HL-60 (cell line): ENCODE measurements around the gene PFDN4.
"Not testable (repeated sequence)": the region's sequence is repeated elsewhere in the genome, so short reads cannot be mapped to it uniquely, and the experiment has no call there.

ENCODE experiments used
- DNase-seq, 2 experiments: peaks; one replicate each; pipeline ENCODE4 v3.0.0-alpha.2; 2010 to 2020; ENCODE audit warnings: low read depth in 1 of 2, low spot score in 1 of 2
- H3K27ac ChIP-seq: fragments of 250-450 bp; sonication (Bioruptor Pico); replicated peaks from 2 replicates; pipeline ENCODE4 v1.5.1; 2020; ENCODE audit warnings: mild to moderate bottlenecking, moderate library complexity
- H3K27me3 ChIP-seq: fragments of 250-450 bp; sonication (Bioruptor Pico); 2 replicates; pipeline ENCODE4 v1.5.1; 2021; ENCODE audit warnings: mild to moderate bottlenecking, moderate library complexity; ENCODE audit not compliant: insufficient read depth, poor library complexity, severe bottlenecking
- H3K4me3 ChIP-seq: replicated peaks from 2 replicates; pipeline ENCODE4 v1.5.1; 2011; ENCODE audit warnings: mild to moderate bottlenecking, control low read depth, low read length; ENCODE audit not compliant: insufficient read depth
- GABPA ChIP-seq: IDR thresholded peaks from 2 replicates; pipeline ENCODE4 v1.6.1; 2012; ENCODE audit warnings: low read depth
- POLR2AphosphoS5 ChIP-seq: IDR thresholded peaks from 2 replicates; pipeline ENCODE4 v1.6.1; 2012; ENCODE audit warnings: low read depth
- SPI1 ChIP-seq: IDR thresholded peaks from 2 replicates; pipeline ENCODE4 v1.6.1; 2012; ENCODE audit warnings: low read depth, mild to moderate bottlenecking, borderline replicate concordance
- TF ChIP-seq, protein P1 (sequence below): IDR thresholded peaks from 2 replicates; pipeline ENCODE4 v1.6.1; 2012; ENCODE audit warnings: low read depth; ENCODE audit not compliant: insufficient replicate concordance
- TF ChIP-seq, protein P2 (sequence below): IDR thresholded peaks from one replicate; pipeline ENCODE4 v1.5.1; 2011; ENCODE audit warnings: low read length, control low read depth, inconsistent platforms; ENCODE audit not compliant: insufficient read depth

Gene PFDN4

DNA sequence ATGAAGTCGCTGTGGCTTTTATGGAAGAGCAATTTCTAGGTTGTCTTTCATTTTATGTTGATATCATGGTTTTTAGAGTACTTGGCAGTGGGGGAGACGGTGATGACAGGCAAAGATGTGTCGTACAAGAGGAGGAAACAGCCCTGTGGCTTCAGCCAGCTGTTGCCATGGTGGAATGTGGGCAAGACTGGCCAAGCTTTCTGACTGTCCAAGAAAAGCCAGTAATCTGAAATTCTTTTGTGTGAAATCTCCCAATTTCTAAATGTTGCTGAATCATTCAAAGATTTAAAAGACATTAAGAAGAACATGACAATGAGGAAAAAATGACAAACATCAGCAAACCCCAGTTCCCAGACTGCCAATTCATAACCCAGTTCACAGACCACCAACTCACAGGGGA lies 23.1 kb downstream of the PFDN4 start:
- no peak overlapping the region for H3K4me3 ChIP-seq
- TF ChIP-seq SPI1 (no peak), GABPA (no peak), POLR2AphosphoS5 (no peak)
- TF ChIP-seq, protein P1, sequence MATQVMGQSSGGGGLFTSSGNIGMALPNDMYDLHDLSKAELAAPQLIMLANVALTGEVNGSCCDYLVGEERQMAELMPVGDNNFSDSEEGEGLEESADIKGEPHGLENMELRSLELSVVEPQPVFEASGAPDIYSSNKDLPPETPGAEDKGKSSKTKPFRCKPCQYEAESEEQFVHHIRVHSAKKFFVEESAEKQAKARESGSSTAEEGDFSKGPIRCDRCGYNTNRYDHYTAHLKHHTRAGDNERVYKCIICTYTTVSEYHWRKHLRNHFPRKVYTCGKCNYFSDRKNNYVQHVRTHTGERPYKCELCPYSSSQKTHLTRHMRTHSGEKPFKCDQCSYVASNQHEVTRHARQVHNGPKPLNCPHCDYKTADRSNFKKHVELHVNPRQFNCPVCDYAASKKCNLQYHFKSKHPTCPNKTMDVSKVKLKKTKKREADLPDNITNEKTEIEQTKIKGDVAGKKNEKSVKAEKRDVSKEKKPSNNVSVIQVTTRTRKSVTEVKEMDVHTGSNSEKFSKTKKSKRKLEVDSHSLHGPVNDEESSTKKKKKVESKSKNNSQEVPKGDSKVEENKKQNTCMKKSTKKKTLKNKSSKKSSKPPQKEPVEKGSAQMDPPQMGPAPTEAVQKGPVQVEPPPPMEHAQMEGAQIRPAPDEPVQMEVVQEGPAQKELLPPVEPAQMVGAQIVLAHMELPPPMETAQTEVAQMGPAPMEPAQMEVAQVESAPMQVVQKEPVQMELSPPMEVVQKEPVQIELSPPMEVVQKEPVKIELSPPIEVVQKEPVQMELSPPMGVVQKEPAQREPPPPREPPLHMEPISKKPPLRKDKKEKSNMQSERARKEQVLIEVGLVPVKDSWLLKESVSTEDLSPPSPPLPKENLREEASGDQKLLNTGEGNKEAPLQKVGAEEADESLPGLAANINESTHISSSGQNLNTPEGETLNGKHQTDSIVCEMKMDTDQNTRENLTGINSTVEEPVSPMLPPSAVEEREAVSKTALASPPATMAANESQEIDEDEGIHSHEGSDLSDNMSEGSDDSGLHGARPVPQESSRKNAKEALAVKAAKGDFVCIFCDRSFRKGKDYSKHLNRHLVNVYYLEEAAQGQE: no peak
- TF ChIP-seq, protein P2, sequence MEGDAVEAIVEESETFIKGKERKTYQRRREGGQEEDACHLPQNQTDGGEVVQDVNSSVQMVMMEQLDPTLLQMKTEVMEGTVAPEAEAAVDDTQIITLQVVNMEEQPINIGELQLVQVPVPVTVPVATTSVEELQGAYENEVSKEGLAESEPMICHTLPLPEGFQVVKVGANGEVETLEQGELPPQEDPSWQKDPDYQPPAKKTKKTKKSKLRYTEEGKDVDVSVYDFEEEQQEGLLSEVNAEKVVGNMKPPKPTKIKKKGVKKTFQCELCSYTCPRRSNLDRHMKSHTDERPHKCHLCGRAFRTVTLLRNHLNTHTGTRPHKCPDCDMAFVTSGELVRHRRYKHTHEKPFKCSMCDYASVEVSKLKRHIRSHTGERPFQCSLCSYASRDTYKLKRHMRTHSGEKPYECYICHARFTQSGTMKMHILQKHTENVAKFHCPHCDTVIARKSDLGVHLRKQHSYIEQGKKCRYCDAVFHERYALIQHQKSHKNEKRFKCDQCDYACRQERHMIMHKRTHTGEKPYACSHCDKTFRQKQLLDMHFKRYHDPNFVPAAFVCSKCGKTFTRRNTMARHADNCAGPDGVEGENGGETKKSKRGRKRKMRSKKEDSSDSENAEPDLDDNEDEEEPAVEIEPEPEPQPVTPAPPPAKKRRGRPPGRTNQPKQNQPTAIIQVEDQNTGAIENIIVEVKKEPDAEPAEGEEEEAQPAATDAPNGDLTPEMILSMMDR: no peak
- peaks cover 2% of the 10 kb centered on the region for H3K27me3 ChIP-seq
- H3K27ac ChIP-seq: no peak overlapping the region
- no peak for DNase-seq

DNA sequence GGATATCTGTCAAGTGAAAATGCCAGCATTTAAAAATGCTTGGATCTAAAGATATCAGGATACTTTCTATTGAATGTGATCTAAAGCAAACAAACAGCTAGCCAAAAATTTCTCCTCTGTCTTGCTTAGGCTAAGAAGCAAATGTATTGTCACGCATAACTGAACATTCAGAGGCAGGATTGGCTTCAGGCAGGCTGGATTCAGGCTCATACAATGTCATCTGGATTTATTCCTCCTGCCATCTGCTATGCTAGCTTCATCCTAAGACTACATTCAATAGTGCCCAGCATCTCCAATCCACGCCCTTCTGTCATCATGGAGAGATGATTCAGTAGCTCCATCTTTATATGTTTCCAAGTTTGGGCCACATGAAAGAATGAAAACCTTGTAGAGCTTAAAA lies 27.1 kb downstream of the PFDN4 start:
- TF ChIP-seq SPI1: no peak
- TF ChIP-seq, protein P1: no peak
- TF ChIP-seq, protein P2: no peak
- no peak for TF ChIP-seq POLR2AphosphoS5
- no peak for TF ChIP-seq GABPA
- DNase-seq: no peak
- Histone ChIP-seq H3K27ac (no peak overlapping the region), H3K4me3 (no peak overlapping the region), H3K27me3 (peaks cover 2% of the 10 kb centered on the region)

DNA sequence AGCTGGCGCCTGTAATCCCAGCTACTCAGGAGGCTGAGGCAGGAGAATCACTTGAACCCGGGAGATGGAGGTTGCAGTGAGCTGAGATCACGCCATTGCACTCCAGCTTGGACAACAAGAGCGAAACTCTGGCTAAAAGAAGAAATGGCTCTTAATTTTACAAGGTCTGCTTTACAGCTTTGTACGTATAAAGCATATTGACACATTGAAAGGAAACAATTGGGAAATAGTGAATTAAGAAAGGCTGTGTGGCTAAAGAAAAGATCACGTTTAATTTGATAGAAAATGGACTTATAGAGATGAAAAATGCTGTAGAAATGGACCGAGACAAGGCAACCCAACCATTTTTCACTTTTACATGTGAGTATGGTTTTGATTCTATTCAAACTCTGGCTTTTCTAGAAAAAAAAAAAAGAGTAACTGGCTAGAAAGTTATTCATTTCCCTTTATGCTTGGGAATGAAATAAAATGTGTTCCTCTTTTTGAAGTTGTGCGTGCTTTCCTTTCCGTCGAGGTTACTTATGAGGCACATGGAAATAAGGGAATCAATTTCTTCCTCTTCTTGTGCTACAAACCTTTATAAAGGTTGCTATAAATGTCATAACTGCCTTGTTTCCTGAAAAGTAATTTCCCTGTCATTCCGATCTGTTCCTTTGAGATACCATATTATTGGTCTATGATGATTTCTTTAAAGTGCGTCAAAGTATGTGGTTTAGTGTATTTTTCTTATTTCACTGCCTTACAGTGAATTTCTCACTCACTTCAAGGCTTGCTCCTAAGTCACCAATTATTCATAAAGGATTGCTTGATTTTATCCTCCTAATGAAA lies 29.4 kb downstream of the PFDN4 start:
- no peak for TF ChIP-seq GABPA
- peak; percentile 73 for TF ChIP-seq SPI1
- Histone ChIP-seq H3K4me3 (no peak overlapping the region), H3K27me3 (peaks cover 2% of the 10 kb centered on the region), H3K27ac (no peak overlapping the region)
- DNase-seq: no peak

DNA sequence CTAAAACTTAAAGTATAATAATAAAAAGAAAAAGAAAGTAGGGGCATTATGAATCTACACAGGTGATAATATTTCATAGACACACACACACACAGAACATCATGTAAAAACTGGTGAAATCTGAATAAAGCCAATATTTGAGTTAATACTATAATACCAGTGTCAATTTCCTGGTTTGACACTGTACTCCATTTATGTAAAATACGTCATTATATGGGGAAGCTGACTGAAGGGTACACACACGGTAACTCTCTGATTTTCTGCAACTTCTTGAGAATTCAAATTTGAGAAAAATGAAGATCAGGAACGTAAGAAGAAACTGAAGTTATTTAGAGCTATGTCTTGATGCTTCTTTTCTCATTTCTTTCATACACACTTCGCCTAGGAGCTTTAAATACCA lies 36.2 kb downstream of the PFDN4 start:
- H3K4me3 ChIP-seq: no peak overlapping the region
- DNase-seq: no peak
- TF ChIP-seq GABPA: no peak
- TF ChIP-seq, protein P1: no peak
- TF ChIP-seq, protein P2: no peak
- TF ChIP-seq SPI1: no peak
- TF ChIP-seq POLR2AphosphoS5: no peak
- H3K27me3 ChIP-seq: no peaks in the 10 kb centered on the region
- no peak overlapping the region for H3K27ac ChIP-seq

DNA sequence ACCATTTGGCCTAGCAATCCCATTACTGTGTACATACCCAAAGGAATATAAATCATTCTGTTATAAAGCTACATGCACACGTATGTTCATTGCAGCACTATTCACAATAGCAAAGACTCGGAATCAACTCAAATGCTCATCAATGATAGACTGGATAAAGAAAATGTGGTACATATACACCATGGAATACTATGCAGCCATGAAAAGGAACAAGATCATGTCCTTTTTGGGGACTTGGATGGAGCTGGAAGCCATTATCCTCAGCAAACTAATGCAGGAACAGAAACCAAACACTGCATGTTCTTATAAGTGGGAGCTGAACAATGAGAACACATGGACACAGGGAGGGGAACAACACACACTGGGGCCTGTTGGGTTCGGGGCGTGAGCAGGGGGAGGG lies 40.8 kb downstream of the PFDN4 start:
- not testable (repeated sequence) for H3K4me3 ChIP-seq, H3K27me3 ChIP-seq

More for the DNA sequence above, 40.8 kb downstream of the PFDN4 start:
- H3K27ac ChIP-seq, DNase-seq: not testable (repeated sequence)
